ENCODE measurements around the gene PRDM16.

PRDM16 gene

GRCh38 chr1:3068564-3069431 is at the start of gene PRDM16:
PRDM16 (plus strand) TSS chr1:3069203; CDS start chr1:3069260, 57 bp downstream.
- no peaks in the 10 kb centered on the region; the same call in 1 of the 2 replicates for H3K27me3 ChIP-seq (replicated peaks; ENCODE audit: control insufficient read depth, insufficient read depth, low read length)
- DNase-seq (ENCODE audit: extremely low read depth, insufficient read length) = no peak
- no peak within 1 kb of the TSS; the same call in 1 of the 2 replicates for H3K4me3 ChIP-seq (replicated peaks; ENCODE audit: low read depth, low read length)
- H3K36me3 ChIP-seq (ENCODE audit: control insufficient read depth, insufficient read depth, low read length) = no peaks in the 10 kb centered on the region
- no peak for TF ChIP-seq CTCF (IDR thresholded peaks at IDR 0.05; ENCODE audit: insufficient read depth, low read length, poor library complexity, severe bottlenecking)

DNA sequence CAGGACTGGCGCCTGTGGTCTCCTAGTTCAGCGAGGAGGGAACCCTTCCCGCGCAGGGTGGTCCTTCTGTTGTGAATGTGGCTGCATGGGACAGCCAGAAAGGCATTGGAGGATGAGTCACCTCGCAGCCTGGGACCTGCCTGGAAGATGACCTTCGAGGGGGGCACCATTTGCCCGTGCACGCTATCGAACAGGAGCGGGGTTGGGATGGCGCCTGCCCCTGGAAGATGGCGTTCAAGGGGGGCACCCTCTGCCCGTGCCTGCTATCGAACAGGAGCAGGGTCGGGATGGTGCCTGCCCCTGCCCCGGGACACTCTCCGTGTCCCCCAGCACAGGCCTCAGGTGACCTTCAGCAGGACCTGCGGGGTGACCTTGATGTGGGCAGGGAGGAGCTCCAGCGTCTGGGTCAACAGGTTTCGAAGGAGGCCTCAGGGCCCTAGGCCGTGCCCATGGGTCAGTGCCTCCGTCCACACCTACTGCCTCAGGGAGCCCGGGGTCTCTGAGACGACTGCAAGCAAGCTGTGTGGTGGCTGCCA is 49.4 kb upstream of the PRDM16 start:
- DNase-seq (ENCODE audit: extremely low read depth, insufficient read length) = no peak
- TF ChIP-seq CTCF (IDR thresholded peaks at IDR 0.05; ENCODE audit: insufficient read depth, low read length, poor library complexity, severe bottlenecking) = no peak

DNA sequence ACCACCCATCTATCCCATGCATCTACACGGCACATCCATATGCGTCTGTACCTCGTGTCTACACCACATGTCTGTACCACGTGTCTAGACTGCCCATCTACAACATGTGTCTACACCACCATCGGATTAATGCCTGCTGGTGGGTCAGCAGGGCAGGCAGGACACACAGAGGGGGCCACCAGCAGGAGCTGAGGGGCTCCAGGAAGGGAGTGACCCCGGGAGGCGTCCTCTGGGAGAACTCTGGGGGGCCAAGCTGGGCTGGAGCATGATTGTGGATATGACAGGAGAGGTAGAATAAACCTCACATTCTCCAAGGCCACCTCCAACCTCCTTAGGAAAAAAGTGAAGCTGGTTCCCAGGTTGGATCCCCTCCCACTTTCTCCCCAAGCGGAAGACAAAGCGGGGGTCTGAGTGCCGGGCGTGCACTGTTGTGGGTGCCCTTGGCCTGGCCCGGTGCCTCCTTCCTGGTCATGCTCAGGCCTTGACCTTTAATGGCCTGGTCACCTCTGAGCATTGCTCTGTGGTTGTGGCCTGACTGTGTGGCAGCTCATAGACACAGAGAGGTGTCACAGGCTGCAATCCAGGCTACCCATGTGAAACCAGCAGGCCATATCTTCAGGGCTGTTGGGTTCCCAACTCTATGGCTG is 48.6 kb upstream of the PRDM16 start:
- no peak for DNase-seq (ENCODE audit: extremely low read depth, insufficient read length)
- Histone ChIP-seq H3K27me3 (replicated peaks; ENCODE audit: control insufficient read depth, insufficient read depth, low read length) (no peaks in the 10 kb centered on the region), H3K36me3 (ENCODE audit: control insufficient read depth, insufficient read depth, low read length) (no peaks in the 10 kb centered on the region), H3K4me3 (replicated peaks; ENCODE audit: low read depth, low read length) (no peak overlapping the region)
- no peak for TF ChIP-seq CTCF (IDR thresholded peaks at IDR 0.05; ENCODE audit: insufficient read depth, low read length, poor library complexity, severe bottlenecking)

More for the DNA sequence above, 49.4 kb upstream of the PRDM16 start:
- H3K36me3 ChIP-seq (ENCODE audit: control insufficient read depth, insufficient read depth, low read length) = no peaks in the 10 kb centered on the region
- no peaks in the 10 kb centered on the region for H3K27me3 ChIP-seq (replicated peaks; ENCODE audit: control insufficient read depth, insufficient read depth, low read length)
- H3K4me3 ChIP-seq (replicated peaks; ENCODE audit: low read depth, low read length) = no peak overlapping the region

DNA sequence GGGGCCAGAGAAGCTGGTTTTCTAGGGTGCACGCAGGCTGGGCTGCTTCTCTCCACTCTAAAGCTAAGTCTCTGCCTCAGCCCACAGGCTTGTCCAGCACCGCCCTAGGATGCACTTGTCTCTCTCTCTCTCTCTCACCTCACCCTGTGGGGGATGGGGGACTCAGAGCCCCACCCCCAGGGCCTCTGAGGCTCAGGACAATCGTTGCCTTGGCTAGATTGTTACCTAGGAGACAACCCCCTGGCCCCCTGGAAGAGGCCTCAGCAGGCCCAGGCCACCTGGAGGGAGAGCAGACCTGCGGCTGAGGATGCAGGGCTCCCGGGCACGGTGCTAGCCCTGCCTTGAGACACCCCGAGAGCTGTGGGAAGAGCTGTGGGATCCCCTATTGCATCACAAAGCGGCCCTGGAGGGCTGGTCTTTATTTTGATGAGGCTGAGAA is 47.8 kb upstream of the PRDM16 start, which contains the start of gene ACTRT2:
Gene ACTRT2 (plus strand): TSS at position 235 of the 439 bp plus-strand sequence. CDS start 220 bp downstream, outside the sequence.
- no peak for TF ChIP-seq CTCF (IDR thresholded peaks at IDR 0.05; ENCODE audit: insufficient read depth, low read length, poor library complexity, severe bottlenecking)
- no peaks in the 10 kb centered on the region for H3K27me3 ChIP-seq (replicated peaks; ENCODE audit: control insufficient read depth, insufficient read depth, low read length)
- no peak within 1 kb of the TSS for H3K4me3 ChIP-seq (replicated peaks; ENCODE audit: low read depth, low read length)
- H3K36me3 ChIP-seq (ENCODE audit: control insufficient read depth, insufficient read depth, low read length) = no peaks in the 10 kb centered on the region
- DNase-seq (ENCODE audit: extremely low read depth, insufficient read length) = no peak

DNA sequence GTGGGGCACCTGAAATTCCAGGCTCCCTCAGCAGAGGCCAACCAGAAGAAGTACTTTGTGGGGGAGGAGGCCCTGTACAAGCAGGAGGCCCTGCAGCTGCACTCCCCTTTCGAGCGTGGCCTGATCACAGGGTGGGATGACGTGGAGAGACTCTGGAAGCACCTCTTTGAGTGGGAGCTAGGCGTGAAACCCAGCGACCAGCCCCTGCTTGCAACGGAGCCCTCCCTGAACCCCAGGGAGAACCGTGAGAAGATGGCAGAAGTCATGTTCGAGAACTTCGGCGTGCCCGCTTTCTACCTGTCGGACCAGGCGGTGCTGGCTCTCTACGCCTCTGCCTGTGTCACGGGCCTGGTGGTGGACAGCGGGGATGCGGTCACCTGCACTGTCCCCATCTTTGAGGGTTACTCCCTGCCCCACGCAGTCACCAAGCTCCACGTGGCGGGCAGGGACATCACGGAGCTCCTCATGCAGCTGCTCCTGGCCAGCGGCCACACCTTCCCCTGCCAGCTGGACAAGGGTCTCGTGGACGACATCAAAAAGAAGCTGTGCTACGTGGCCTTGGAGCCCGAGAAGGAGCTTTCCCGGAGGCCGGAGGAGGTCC is 47.1 kb upstream of the PRDM16 start:
- DNase-seq (ENCODE audit: extremely low read depth, insufficient read length) = no peak
- no peak for TF ChIP-seq CTCF (IDR thresholded peaks at IDR 0.05; ENCODE audit: insufficient read depth, low read length, poor library complexity, severe bottlenecking)
- no peaks in the 10 kb centered on the region for H3K36me3 ChIP-seq (ENCODE audit: control insufficient read depth, insufficient read depth, low read length)
- no peaks in the 10 kb centered on the region for H3K27me3 ChIP-seq (replicated peaks; ENCODE audit: control insufficient read depth, insufficient read depth, low read length)
- no peak overlapping the region for H3K4me3 ChIP-seq (replicated peaks; ENCODE audit: low read depth, low read length)

Measured in GM06990 (cell line).